GM19023 (cell line): ENCODE results near the gene FSTL4.

ENCODE experiments used
- ATAC-seq: cut with Tn5 transposase; IDR thresholded peaks from one replicate; pipeline ENCODE4 v1.9.1; 2021; ENCODE audit warnings: mild to moderate bottlenecking, moderate library complexity; ENCODE audit not compliant: unreplicated experiment

Gene FSTL4

GRCh38 chr5:133612249-133612860 is at the start of gene FSTL4:
Gene FSTL4, minus strand, starts transcription at chr5:133612541.
- no peak for ATAC-seq

DNA sequence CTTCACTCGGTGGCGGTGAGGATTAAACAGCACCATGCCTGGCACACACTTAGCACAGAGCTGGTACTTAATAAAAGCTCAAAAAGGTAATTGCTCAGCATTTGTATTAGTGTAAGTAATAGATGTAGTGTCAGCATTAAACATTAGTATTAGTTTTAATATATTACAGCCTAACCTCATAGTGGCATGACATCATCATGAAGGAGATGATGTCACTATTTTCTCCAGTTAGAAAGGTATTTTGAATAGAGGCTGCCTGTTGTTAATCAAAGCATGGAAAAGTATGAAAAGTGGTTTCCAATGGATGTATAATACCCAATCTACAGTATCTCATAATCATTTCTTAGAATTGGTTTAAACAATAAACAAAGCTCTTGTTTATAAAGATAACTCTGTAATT is 49.0 kb upstream of the FSTL4 start:
- ATAC-seq: no peak

- no peak for ATAC-seq
Observed at GRCh38 chr5:133658327-133658726, 46.0 kb upstream of the FSTL4 start.

GRCh38 chr5:133657036-133657435 is 44.7 kb upstream of the FSTL4 start:
- no peak for ATAC-seq

GRCh38 chr5:133655966-133656365 is 43.6 kb upstream of the FSTL4 start:
- no peak for ATAC-seq

GRCh38 chr5:133653760-133654049 is 41.4 kb upstream of the FSTL4 start:
- ATAC-seq: no peak

DNA sequence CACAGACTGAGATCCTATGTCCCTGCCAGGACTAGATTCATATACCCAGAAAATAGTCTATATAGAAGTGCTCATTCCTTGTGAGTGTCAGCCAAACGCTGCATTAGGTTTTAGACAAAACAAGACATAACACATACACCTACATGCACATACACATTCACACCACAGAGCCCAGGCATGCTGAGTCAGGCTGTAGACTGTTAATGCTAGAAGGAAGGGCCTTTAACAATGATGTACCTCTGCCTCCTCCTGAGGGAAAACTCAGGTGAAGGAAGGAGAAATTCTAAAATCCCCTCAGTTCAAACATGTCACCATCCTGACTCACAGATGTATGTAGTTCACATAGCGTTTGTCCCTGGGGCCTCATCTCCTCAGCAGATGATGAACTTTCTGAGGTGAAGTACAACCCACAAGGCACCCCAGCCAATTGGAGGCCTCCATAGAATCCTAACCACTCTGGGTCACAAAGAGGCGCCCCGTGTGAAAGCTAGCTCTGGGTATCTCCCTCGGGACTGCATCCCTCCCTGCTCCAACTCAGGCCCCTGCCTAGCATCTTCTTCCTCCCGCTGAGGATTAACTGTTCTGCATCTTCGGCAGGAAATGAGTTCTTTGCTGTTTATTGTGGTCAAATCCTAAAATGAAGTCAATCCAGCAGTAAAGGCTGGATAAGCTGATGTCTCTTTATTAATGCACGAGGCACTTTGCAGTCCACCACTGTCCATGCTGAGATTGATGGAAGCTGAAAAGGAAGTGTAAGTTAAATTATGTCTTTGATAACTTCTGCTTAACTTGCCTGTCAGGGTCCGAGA is 40.8 kb upstream of the FSTL4 start:
- ATAC-seq: no peak

DNA sequence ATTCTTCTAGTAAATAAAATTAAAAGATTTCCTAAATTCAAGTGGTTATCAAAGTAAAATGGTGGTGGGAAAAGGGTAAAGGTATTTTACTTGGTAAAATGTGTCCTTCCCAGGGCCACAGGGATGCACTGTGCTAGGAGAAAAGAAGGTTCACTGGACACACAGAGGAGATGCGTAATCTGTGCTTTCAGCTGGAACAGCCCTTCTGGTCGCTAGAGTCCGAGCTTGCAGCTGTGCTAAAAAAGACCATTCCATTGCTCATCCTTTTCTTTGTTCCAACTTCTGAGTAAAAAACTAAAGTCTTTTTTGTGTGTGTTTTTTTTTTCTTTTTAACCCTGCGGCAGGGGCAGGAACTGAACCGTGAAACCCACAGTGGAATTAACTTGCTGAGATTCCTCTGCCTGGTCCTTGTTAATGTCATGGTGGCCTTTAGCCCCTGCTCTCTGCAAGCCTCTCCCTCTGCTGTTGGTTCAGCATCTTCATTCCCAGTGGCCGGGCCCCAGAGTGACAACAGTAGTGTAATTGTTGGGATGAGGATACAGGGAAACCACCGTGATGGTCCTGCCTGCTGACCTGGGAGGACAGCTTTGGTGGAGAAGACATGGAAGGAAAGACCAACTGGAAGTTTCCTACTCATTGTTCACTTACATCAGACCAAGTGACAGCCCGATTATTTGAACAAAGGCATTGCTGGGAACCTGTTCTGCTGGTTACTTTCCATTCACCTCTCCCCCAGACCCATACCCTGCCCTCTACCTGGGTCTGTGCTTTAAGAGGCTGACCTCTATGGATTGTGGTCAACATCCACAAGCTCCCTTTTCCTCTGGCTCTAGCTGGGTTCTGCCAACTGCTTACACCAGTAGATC is 31.9 kb upstream of the FSTL4 start:
- no peak for ATAC-seq

DNA sequence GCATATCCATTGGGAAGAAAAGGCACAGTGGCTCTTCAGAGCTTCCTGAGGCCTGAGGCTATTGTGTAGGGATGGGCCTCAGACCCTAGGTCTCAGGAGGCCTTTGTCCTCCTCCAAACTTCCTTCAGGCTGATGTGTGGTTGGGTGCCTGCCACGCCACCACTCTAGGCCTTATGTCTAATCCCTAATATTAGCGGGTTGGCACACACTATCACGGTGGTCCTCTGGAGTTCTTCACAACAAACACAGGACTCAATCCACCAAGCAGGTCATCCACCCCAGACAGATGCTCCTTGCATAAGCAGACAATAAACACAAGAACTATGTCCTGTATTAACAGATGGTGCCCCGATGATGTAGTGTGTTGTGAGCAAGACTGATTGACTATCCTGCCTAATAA is 31.0 kb upstream of the FSTL4 start:
- no peak for ATAC-seq

DNA sequence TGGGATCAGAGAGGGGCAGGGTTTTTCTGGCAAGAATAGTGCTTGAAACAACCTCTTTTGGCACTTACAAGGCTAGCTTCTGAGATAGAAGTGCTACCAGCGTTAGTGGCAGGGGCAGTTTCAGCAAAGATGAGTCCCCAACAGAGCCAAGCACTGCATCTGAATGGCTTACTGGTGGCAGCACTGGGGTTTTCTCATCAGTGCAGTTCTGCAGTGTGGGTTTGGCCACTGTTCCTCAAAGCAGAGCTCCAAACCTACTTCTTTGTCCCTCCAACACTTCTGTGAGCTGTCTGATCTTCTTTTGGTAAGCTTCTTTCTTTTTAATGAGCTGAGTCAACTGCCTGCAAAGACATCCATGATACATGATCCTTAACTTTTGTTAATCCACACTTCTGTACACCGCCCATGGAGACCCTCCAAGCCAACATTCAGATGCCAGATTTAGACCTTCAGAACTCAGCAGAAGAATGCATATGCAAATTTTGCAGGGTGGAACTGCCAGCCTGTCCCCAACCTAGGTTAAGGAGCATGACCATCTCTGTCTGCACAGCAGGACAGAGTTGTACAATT is 29.9 kb upstream of the FSTL4 start:
- no peak for ATAC-seq

GRCh38 chr5:133641683-133642082 is 29.3 kb upstream of the FSTL4 start:
- ATAC-seq: no peak

DNA sequence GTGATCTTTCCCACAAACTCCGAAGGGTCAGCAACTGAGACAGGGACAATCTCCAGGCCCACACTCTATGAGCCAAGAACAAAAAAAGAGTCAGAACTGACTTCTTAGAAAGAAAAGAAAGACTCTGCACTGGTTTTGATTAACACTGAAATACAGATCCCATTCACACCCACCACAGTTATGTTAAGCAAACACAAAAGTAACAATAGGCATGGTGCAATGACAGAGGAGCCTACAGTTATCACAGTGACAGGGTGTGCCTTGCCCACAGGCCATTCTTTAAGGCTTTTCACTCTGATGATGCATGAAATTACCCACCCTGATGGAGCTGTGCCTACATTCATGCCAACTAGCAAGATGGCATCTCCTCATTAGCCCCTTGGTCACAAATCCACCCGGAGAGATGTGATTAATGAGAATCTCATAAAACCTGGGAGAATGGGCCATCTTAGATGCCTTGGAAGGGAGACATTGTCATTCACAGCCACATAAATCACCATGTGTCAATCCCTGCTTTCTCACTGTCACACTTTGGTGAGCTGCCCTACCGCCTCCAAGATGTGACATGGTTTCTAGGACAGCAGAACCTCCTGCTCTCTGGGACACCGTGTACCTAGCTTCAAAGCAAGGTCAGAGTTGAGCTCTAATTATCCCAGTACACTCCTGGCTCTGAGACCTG is 27.6 kb upstream of the FSTL4 start:
- ATAC-seq: no peak

DNA sequence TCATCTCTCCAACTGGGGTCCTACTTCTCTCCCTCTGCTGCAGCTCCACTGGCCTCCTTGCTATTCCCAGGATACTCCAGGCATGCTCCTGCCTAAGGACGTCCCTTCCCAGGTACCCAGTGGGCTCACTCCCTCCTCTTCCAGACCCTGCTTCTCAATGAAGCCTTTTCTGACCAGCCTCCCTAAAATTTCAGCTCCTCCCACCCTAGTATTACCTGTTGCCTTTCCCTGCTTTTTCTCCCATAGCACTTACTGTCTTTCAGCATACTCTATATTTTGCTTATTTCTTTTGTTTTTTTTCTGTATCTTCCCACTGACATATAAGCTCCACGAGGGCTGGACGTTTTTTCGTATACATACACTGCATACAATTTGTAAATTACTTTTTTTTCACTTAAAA is 26.1 kb upstream of the FSTL4 start:
- no peak for ATAC-seq

- ATAC-seq: no peak
Observed at GRCh38 chr5:133637206-133637605, 24.9 kb upstream of the FSTL4 start.

GRCh38 chr5:133635051-133635450 is 22.7 kb upstream of the FSTL4 start:
- no peak for ATAC-seq

DNA sequence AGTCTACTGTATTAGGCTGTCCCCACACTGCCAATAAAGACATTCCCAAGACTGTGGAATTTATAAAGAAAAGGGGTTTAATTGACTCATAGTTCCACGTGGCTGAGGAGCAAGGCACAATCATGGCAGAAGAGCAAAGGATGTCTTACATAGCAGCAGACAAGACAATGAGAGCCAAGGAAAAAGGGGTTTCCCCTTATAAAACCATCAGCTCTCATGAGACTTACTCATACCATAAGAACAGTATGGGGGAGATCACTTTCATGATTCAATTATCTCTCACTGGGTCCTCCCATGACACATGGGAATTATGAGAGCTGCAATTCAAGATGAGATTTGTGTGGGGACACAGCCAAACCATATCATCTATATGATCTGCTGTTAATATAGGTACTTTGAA is 14.8 kb upstream of the FSTL4 start:
- ATAC-seq: no peak

DNA sequence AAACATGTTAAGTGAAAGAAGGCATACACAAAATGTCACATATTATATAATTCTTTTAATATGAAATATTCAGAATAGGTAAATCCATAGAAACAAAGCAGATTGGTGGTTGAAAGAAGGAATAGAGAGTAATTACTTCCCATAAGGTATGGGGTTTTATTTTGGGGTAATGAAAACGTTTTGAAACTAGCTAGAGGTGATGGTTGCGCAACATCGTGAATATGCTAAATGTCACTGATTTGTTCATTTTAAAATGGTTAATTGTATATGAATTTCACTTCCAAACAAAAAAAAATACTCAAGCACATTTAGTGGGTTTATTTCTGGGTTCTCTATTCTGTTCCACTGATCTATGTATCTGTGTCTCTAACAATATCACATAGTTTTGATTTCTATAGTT is 12.0 kb upstream of the FSTL4 start:
- ATAC-seq: no peak

- ATAC-seq: no peak
Observed at GRCh38 chr5:133618141-133618540, 5.8 kb upstream of the FSTL4 start.

DNA sequence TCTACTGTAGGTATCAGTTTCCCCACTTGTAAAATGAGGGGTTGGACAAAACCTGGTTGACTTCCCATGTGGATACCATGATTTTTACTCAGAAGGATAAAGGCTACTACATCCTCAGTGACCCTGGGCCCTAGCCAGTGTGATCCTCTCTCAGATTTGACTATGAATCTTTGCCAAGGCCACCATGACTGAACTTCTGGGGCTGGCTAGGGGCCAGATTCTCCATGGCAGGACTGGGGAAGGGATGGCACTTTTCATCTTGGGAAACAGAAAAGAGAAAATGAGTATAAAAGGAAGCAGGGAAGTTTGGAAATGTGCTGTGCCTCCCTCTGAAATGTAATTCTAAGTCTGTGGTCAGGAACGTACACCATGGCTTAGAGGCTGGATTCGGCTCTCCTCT is 1.4 kb upstream of the FSTL4 start:
- no peak for ATAC-seq

DNA sequence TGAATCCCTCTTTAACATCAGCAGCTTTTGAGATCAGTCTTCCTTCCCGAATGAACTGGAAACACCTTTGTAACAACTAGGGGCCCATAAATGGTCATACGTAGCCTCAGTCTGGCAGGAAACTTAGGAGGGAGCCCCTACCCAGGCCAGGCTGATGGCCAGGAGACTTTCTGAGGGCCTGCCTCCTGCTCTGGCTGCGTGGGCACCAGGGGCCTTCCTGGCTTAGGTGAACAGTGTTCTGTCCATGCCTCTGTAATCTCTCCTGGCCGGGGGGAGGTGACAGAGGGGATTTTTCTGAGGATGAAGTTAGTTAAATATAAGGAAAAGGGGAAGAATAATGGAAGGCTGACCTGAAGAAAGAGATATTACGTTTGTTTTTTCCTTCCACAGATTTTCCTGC is 843 bp upstream of the FSTL4 start:
- no peak for ATAC-seq
